ENCODE data around the gene FAM83F. TPM values are rescaled to one million over a fixed set of nuclear protein-coding genes. Genes with fewer than 3 reads are reported as not detected.

FAM83F gene
- polyA plus RNA-seq, 2 of the 4 experiments (the other 2 are of a cell fraction): not detected

DNA sequence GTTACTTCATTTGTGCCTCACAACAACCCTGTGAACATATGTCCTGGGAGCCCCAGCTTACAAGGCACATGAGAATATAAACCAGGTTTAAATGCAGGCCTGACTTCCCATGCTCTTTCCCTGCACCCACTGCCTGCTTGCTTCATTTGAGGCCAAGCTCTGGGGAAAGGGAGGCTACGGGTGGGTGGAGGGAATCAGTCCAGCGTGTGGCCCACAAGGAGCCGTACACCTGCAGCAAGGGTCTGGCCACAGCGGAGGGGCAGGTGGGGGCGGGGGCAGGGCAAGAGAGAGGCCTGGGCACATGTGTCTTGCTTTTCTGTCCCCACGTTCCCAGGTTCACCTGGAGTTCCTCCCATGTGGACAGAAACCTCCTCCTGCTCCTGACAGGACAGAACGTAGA lies 26.2 kb downstream of the FAM83F start:
- Histone ChIP-seq H3K9me3 (no peaks in the 10 kb centered on the region), H3K4me3 (no peak overlapping the region), H3K4me1 (no peaks in the 10 kb centered on the region), H3K4me2 (no peak overlapping the region), H3K27ac (no peak overlapping the region)
- FAIRE-seq: no peak
- POLR2A ChIA-PET: no interaction called here
- no peak for ATAC-seq
- TF ChIP-seq KDM1A (IDR thresholded peaks at IDR 0.05; ENCODE audit: low read depth) (no peak), ZFP36 (IDR thresholded peaks at IDR 0.05; ENCODE audit: borderline replicate concordance, partially characterized antibody) (no peak), FOXS1 (CRISPR knock-in tag; IDR thresholded peaks at IDR 0.05) (no peak)
- 61% methylated on average over 5 of the region's 7 CpGs for WGBS (ENCODE audit: missing lambda C conversion rate)
- CTCF ChIA-PET: interaction anchor here (10.2 to 28.4 kb wide), 2 partner anchors 16 to 476 kb away, joined by 122 to 899 read pairs; partner anchors contain the start of gene RPS19BP1
- DNase-seq (ENCODE audit: low read depth in 1 of 2, low spot score in 1 of 2): no peak

DNA sequence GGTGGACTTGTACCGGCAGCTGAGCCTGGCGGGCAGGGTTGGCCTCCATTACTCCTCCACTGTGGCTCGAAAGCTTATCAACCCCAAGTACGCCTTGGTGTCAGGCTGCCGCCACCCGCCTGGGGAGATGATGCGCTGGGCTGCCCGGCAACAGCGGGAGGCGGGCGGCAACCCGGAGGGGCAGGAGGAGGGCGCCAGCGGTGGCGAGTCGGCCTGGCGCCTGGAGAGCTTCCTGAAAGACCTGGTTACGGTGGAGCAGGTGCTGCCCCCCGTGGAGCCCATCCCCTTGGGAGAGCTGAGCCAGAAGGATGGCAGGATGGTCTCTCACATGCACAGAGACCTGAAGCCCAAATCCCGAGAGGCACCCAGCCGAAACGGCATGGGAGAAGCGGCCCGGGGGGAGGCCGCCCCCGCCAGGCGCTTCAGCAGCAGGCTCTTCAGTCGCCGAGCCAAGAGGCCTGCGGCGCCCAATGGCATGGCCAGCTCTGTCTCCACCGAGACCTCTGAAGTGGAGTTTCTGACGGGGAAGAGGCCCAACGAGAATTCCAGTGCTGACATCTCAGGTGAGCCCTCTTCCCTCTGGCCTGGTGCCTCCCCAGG lies 26.7 kb downstream of the FAM83F start:
- ATAC-seq: no peak
- H3K27ac ChIP-seq: no peak overlapping the region
- TF ChIP-seq JUN (IDR thresholded peaks at IDR 0.05) (no peak), RCOR1 (IDR thresholded peaks at IDR 0.05; ENCODE audit: low read depth, low read length) (no peak)
- H3K9me3 ChIP-seq: no peaks in the 10 kb centered on the region
- no peak for DNase-seq (ENCODE audit: low read depth in 1 of 2, low spot score in 1 of 2)
- WGBS (ENCODE audit: missing lambda C conversion rate): 80% methylated on average over 1 of the region's 34 CpGs
- H3K4me2 ChIP-seq: no peak overlapping the region
- no peak for FAIRE-seq
- CTCF ChIA-PET: interaction anchor here (10.2 to 28.4 kb wide), 2 partner anchors 15 to 477 kb away, joined by 122 to 899 read pairs; partner anchors contain the start of gene RPS19BP1
- no peaks in the 10 kb centered on the region for H3K4me1 ChIP-seq
- POLR2A ChIA-PET: no interaction called here
- no peak overlapping the region for H3K4me3 ChIP-seq

- DNase-seq (ENCODE audit: low read depth in 1 of 2, low spot score in 1 of 2): no peak
- no peak for TF ChIP-seq EHF (CRISPR knock-in tag; IDR thresholded peaks at IDR 0.05)
- TF ChIP-seq ZNF302 (CRISPR knock-in tag; IDR thresholded peaks at IDR 0.05): no peak
- TF ChIP-seq JUNB (IDR thresholded peaks at IDR 0.05): no peak
- no peak for TF ChIP-seq KDM5A (IDR thresholded peaks at IDR 0.05)
- TF ChIP-seq GATA3 (IDR thresholded peaks at IDR 0.05; ENCODE audit: borderline replicate concordance): no peak
- TF ChIP-seq CEBPB (IDR thresholded peaks at IDR 0.05): no peak
- TF ChIP-seq MAX (IDR thresholded peaks at IDR 0.05): no peak
- no peak for TF ChIP-seq ZFP36 (IDR thresholded peaks at IDR 0.05; ENCODE audit: borderline replicate concordance, partially characterized antibody)
- Histone ChIP-seq H3K9me3 (no peaks in the 10 kb centered on the region), H3K4me3 (no peak overlapping the region), H3K4me2 (no peak overlapping the region), H3K4me1 (no peaks in the 10 kb centered on the region), H3K27ac (no peak overlapping the region)
- no peak for ATAC-seq
- FAIRE-seq: no peak
- WGBS (ENCODE audit: missing lambda C conversion rate): 44% methylated on average over 7 of the region's 11 CpGs
- ChIA-PET POLR2A (no interaction called here), CTCF (interaction anchor here (1.8 to 28.4 kb wide), 4 partner anchors 14 to 478 kb away, joined by 4 to 899 read pairs (median 66); partner anchors contain the start of genes FAM83F and RPS19BP1)
These were observed 27.9 kb downstream of the FAM83F start for GRCh38 chr22:40022536-40023240.

DNA sequence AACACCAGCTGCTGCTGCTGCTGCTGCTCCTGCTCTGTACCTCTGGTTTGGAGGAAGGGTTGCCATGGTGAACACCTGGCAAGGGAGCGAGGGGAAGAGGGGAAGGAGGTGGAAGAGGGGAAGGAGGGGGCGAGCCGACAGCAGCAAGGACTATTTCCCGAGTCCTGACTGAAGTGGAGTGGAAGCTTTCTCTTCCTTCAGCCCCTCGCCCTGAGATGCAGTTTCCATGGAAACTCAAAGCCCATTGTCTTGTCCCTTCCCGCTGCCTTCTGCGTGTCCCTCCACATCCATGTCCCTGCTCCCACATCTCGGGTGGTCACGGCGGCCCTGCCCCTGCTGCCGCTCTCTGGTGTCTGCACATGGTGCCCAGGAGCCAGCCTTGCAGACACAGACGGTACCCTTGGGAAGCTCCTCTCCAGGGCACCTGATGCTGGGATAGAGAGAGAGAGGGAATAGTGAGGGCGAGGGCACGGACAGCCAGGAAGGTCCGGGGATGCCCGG lies 28.6 kb downstream of the FAM83F start:
- POLR2A ChIA-PET: interaction anchor here (0.9 kb wide), 1 partner anchor 17 kb away, joined by 3 read pairs; no protein-coding TSS in a partner anchor
- ATAC-seq (no peak), FAIRE-seq (no peak), DNase-seq (ENCODE audit: low read depth in 1 of 2, low spot score in 1 of 2) (no peak)
- H3K4me2 ChIP-seq: no peak overlapping the region
- TF ChIP-seq MAFK (IDR thresholded peaks at IDR 0.05; ENCODE audit: partially characterized antibody) (no peak), HOXA7 (CRISPR knock-in tag; IDR thresholded peaks at IDR 0.05) (no peak), ZC3H11A (IDR thresholded peaks at IDR 0.05) (no peak), SMC3 (IDR thresholded peaks at IDR 0.05) (no peak), SREBF2 (IDR thresholded peaks at IDR 0.05) (no peak), CBX2 (IDR thresholded peaks at IDR 0.05; ENCODE audit: borderline replicate concordance, low read depth) (no peak), HOXB5 (CRISPR knock-in tag; IDR thresholded peaks at IDR 0.05) (no peak), FOSL2 (IDR thresholded peaks at IDR 0.05) (no peak), FOSL2 (CRISPR knock-in tag; IDR thresholded peaks at IDR 0.05) (no peak), PBX3 (IDR thresholded peaks at IDR 0.05) (no peak)
- TF ChIP-seq, protein P1, sequence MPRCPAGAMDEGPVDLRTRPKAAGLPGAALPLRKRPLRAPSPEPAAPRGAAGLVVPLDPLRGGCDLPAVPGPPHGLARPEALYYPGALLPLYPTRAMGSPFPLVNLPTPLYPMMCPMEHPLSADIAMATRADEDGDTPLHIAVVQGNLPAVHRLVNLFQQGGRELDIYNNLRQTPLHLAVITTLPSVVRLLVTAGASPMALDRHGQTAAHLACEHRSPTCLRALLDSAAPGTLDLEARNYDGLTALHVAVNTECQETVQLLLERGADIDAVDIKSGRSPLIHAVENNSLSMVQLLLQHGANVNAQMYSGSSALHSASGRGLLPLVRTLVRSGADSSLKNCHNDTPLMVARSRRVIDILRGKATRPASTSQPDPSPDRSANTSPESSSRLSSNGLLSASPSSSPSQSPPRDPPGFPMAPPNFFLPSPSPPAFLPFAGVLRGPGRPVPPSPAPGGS (IDR thresholded peaks at IDR 0.05): no peak
- H3K9me3 ChIP-seq: no peaks in the 10 kb centered on the region
- H3K4me1 ChIP-seq: no peaks in the 10 kb centered on the region
- CTCF ChIA-PET: interaction anchor here (1.4 to 28.4 kb wide), 9 partner anchors 13 to 479 kb away, joined by 3 to 899 read pairs (median 10); partner anchors contain the start of genes FAM83F and RPS19BP1
- H3K4me3 ChIP-seq: no peak overlapping the region
- H3K27ac ChIP-seq: no peak overlapping the region
- WGBS (ENCODE audit: missing lambda C conversion rate): 35% methylated on average over 11 of the region's 16 CpGs
